NCI-H524 (cell line): Measurements from ENCODE around the gene ASTN2.

ENCODE experiments used
- DNase-seq, 2 experiments: peaks; one replicate each; lab custom pipeline; 2025; lab: John Stamatoyannopoulos, UW

Gene ASTN2

GRCh38 chr9:116574027-116574679, 840.7 kb downstream of the ASTN2 start:
- DNase-seq, result no peak

GRCh38 chr9:116572095-116572748, 842.6 kb downstream of the ASTN2 start:
- DNase-seq, result peak; percentile 54 to 71

- DNase-seq, result no peak
Observed at GRCh38 chr9:116569111-116569510, 845.7 kb downstream of the ASTN2 start.

- no peak for DNase-seq
Observed at GRCh38 chr9:116566677-116567488, 848.0 kb downstream of the ASTN2 start.

- DNase-seq, result no peak
Observed at GRCh38 chr9:116565986-116566385, 848.9 kb downstream of the ASTN2 start.

GRCh38 chr9:116564266-116564793, 850.5 kb downstream of the ASTN2 start:
- DNase-seq, result no peak

GRCh38 chr9:116558818-116559540, 855.9 kb downstream of the ASTN2 start:
- DNase-seq, result no peak

GRCh38 chr9:116558035-116558434, 856.8 kb downstream of the ASTN2 start:
- DNase-seq, result no peak

- DNase-seq, result no peak
Observed at GRCh38 chr9:116555556-116556155, 859.2 kb downstream of the ASTN2 start.

- no peak for DNase-seq
Observed at GRCh38 chr9:116555119-116555518, 859.7 kb downstream of the ASTN2 start.

GRCh38 chr9:116550696-116551436, 864.0 kb downstream of the ASTN2 start:
- no peak for DNase-seq

- no peak for DNase-seq
Observed at GRCh38 chr9:116549786-116550660, 864.8 kb downstream of the ASTN2 start.

GRCh38 chr9:116549061-116549664, 865.7 kb downstream of the ASTN2 start:
- no peak for DNase-seq

GRCh38 chr9:116547729-116548426, 867.0 kb downstream of the ASTN2 start:
- no peak for DNase-seq

- DNase-seq, result no peak
Observed at GRCh38 chr9:116546711-116547581, 867.9 kb downstream of the ASTN2 start.

GRCh38 chr9:116544896-116545295, 870.0 kb downstream of the ASTN2 start:
- DNase-seq, result no peak

- no peak for DNase-seq
Observed at GRCh38 chr9:116543731-116544400, 871.0 kb downstream of the ASTN2 start.
